HG03060 (cell line): Measurements from ENCODE around the gene RNASET2.

ENCODE experiments used
- ATAC-seq: cut with Tn5 transposase; IDR thresholded peaks from one replicate; pipeline ENCODE4 v1.9.1; 2021; ENCODE audit warnings: low read depth, moderate number of reproducible peaks; ENCODE audit not compliant: unreplicated experiment

The RNASET2 gene, protein sequence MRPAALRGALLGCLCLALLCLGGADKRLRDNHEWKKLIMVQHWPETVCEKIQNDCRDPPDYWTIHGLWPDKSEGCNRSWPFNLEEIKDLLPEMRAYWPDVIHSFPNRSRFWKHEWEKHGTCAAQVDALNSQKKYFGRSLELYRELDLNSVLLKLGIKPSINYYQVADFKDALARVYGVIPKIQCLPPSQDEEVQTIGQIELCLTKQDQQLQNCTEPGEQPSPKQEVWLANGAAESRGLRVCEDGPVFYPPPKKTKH

DNA sequence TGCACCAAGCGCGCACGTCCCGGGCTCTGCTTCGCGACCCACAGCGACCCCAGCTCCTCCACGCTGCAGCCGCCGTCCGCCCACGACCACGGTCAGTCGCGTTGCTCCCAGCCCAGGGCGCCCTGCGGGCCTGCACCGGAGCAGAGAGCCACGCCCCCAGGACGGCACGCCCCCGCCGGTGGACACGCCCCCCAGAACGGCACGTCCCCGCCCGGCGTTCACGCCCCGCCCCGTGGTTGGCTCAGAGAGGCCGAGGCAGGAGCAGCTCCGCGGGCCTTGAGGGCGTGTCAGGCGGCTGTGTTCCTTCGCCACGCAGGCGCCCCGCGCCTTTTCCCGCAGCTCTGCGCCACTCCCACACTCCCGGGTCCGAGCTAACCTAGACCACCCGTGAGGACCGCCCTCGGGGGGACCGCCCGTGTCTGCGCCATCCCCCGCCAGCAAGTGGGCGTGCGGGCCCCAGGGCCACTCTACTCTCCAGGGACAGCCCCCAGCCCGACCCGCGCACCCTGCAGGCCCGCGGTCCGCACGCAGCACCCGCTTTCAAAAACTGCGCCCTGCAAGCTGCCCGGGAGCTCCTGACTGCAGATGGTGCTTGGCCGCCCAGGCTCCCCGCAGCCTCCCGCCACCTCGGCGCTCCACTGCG is at the start of gene RNASET2:
Gene RNASET2 (minus strand): TSS at position 107 of the 643 bp plus-strand sequence. CDS start 368 bp downstream, outside the sequence.
- ATAC-seq = peak; percentile 44

DNA sequence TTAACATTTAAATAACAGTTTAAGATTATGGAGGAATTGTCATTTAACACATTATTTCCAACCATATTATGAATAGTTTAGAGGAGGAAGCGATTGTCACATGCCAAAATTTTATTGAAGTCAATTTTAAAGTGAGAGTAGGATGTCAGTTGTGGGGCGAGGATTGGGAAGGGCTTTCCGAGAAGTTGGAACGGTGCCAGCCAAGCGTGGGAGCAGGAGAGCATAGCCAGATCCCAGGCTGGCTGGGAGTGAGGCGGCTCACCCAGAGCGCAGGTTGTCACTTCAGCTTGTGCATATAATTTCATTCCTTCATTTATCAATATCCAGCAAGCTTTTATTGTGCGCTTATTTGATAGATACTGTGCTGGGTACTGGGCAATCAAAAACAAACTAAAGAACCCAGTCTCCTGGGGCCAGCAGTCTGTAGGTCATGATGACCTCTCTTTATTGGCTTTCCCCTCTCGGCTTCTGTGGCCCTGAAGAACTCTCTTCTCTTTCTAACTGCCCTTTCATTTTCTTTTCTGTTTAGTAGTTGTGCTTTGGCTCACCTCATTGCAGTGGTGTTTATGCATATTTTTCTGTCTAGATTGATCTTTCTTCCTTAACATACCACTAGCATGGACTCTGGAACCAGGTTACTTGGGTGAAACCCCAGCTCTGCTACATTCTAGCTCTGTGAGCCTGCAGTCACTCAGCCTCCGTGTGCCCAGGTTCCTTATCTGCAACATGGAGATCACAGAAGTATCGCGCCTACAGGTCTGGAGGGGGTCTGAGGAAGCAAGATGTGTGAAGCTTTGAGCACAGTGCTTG is 49.2 kb upstream of the RNASET2 start:
- no peak for ATAC-seq

DNA sequence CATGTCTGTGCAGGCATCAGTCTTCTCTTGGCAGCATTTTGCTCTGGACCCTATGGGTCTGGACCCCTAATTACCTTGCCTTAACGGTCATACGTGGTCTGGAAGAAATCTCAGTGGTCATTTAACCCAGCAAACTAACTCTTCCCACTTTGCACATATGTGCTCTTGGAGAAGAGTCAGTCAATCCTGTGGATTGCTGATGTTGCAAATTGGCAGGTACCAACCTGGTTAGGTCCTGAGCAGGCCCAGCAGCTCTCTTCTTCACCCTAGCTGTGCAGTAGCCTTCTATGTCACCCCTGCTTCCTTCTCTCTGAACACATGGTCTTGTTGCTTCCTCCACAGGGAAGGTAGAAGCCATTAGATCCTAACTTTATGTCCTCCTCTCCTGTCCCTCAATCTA is 44.4 kb upstream of the RNASET2 start:
- no peak for ATAC-seq

DNA sequence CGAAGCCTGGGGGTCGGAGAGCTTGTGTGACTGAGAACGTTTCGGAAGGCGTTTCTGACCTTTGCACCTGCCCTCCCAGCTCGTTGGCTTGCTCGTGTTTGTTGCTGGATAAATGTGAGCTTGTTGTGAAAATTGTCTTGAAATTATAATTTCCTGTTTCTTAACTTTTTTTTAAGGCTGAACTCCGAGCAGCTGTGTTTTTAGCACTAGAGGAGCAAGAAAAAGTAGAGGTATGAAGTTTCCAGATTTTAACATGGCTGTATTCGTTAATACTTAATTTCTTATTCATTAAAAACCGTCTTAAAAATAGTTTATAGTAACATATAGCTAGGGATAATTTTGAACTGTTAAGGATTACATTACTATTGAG is 43.5 kb upstream of the RNASET2 start:
- no peak for ATAC-seq

DNA sequence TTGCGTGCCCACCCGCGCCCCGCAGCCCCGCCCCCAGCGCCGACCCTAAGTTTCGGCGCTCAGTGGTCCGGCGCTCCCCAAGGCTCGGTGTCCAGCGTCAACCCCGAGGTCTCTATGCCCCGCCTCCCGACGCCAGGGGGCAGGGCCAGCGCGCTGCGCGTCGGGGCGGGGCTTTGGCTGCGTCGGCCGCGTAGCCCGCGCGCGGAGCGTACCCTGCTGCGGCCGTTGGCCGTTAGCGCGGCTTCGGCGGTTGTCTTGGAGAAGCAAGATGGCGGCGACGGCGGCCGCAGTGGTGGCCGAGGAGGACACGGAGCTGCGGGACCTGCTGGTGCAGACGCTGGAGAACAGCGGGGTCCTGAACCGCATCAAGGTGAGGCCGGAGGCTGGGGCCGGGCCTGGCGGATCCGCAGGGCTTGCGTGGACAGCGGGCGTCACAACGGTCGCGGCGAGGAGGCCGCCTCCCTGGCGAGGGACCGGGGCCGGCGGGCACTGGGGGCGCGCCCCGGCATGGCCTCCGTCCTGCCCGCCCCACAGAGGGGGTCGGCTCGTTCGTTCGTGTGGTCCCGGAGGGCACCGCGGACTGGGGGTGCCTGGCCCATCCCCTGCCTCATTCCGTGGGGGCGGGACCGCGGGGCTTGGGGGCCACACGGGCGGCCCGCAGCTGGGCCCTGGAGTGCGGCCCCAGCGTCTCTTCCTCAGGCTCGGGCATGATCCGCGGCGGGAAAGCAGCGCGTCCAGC is 43.0 kb upstream of the RNASET2 start, which contains the start of gene CEP43:
Gene CEP43 (plus strand): TSS at position 253 of the 739 bp plus-strand sequence. CDS start 16 bp downstream, at position 269.
- ATAC-seq = peak; percentile 82

DNA sequence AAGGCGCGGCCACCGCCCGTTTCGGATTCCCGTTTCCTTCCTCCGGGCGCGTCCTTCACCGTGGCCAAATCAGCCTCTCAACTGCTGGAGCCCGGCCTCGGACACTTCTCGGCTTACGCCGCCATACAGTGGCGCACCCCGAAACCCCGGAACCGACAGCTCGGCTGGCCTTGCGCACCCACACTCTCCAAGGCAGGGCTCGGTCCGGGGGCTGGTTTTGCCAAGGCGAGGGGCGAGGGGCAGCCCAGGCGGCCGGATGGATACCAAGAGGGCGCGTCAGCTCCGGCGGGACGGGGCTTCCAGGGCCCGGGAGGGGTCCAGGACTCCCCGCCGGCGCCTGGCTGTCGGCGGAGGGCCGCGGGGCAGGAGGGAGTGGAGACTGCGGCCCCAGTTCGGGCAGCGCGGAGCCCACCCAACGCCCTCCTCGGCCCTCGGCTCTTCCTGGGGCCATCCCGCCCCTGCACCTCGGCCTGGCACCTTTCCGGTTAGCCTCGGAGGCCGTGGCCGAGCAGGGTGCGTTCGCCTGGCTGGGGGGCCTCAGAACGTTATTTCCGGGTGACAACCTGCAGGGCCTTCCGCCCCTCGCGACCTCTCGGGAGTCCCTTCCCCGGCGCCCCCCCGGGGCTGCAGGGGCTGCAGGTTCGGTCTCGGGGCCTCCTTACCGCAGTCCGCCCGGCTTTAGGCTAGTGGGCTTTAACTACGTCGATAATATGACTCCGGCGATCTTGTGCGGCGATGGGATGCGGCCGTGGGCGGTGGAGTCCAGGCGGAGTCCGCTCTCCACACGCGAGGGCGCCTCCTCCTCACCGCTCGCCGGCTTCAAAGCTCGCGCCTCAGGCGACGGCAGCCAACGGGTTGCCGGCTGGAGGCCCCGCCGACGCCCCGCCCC is 42.1 kb upstream of the RNASET2 start:
- ATAC-seq = peak; percentile 6

DNA sequence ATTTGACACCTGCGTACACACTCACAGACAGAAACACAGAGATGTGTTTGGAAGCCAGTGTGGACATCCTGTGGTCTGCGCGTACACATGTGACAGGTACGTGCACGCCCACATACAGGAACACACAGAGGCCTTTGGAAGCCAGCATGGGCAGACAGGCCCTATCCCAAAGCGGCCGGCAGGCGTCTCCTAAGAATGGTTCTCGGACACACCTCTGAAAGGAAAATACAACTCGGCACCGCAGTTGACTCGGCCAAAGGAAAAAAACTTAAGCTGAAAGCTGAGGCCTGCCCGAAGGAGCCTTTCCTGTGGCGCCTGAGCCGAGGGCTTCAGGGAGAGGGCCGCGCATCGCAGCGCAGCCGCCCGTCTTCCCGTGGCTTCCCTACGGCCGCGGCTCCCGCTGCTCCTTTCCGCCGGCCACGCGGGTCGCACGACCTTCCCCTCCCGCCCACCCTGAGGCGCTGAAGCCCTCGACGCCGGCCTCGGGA is 41.5 kb upstream of the RNASET2 start:
- ATAC-seq = no peak

DNA sequence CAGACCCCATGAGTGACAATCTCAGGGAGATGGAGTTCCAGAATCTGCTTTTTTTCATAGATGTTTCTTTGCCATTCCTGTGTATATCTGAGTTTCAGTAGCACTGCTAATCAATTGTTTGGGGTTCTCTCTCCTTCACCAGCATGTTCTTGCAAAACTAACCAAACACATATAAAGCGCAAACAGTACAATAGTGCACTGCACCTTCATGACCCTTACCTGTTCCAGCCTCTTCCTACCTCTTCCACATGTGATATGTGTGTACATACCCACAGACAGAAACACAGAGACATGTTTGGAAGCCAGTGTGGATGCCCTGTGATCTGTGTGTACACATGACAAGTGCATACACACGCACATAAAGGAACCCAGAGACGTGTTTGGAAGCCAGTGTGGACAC is 41.0 kb upstream of the RNASET2 start:
- no peak for ATAC-seq

DNA sequence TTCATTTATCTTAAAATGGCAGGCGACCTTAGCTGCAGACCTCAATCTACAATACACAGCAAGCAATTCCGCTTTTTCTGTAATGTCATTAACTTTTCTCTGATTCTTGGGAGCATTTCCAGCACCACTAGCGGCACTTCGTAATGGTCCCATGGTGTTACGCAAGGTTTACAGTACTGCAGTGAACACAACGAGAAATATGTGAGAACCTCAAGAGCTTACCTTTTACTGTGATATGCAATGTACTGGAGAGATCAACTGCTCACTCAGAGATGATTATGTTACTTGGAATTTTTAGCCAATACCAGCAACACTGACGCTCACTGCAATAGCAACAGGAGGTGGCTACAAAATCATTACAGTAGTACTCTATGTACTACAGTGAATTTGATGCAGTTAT is 40.1 kb upstream of the RNASET2 start:
- ATAC-seq = no peak

DNA sequence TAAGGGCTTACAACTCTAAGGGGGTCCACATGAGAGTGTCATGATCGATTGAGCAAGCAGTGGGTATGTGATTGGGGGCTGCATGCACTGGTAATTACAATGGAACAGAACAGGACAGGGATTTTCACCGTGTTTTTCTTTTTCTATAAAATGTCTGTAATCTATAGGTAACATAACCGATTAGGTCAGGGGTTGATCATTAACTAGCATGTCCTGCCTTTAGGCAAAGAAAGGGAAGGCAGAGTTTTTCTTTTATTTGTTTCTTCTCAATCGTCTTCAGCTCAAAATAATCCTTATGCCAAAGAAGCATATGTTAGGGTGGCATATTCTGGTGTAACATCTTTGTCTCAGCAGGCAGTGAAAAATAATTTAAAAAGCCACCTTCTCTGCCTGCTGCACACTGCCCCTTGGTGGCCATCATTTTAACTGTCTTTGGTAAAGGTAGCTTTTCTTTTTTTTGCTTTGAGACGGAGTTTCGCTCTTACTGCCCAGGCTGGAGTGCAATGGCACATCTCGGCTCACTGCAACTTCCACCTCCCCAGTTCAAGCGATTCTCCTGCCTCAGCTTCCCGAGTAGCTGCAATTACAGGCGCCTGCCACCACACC is 33.2 kb upstream of the RNASET2 start:
- peak; percentile 77 for ATAC-seq

DNA sequence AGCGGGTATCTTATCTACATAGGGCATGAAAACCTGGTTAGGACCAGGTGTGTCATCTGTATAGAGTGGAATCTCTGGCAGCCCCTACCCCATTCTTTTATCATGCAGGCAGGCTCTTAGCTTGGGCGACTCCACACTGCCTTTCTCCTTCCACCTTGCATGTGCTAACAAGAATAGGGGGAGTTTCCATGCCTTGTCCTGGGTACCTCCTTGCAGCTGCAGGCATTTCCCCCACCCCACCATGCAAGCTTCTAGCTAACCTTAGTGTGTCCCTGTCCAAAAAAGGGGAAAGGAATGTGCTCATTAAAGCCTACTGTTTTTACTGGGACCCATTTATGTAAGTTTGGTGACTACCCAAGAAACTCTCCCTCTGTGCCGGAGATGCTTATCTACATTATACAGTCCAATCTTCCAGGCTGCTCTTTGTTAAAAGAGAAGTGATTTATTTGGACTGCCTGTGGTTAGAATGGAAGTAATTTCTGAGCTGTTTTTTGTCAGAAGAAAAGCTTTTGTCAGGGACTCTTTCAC is 32.4 kb upstream of the RNASET2 start:
- ATAC-seq = no peak

DNA sequence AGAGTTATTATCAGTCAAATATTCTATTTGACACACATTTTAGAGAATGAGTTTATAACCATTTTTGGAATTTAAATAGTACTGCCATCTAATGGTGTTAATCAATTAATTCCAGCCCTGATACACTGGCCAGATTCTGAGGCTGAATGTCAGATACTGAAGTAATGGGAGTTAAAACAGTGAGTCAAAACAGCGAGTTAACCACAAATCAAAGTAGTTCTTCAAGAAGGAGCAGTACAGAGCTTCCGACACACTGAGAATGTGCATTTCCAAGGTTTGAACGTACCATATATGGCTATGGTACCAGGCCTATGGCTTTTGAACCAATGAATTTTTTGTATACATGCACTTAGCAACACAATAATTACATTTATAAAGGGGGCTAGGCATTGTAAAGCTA is 31.6 kb upstream of the RNASET2 start:
- no peak for ATAC-seq

DNA sequence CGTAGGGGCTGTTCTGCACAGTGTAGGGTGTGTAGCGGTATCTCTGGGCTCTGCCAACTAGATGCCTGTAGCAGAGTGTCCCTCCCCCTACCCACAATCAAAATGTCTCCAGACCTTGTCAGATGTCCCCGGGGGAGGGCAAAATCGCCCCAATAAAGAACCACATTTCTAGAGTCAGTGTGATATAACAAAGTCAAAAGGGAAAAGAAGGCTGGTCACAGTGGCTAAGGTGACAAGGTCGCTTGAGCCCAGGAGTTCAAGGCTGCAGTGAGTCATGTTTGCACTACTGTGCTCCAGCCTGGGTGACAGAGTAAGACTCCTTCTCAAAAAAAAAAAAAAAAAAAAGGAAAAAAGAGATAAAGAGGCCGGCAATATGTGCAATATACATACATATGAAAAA is 31.1 kb upstream of the RNASET2 start:
- ATAC-seq = no peak

DNA sequence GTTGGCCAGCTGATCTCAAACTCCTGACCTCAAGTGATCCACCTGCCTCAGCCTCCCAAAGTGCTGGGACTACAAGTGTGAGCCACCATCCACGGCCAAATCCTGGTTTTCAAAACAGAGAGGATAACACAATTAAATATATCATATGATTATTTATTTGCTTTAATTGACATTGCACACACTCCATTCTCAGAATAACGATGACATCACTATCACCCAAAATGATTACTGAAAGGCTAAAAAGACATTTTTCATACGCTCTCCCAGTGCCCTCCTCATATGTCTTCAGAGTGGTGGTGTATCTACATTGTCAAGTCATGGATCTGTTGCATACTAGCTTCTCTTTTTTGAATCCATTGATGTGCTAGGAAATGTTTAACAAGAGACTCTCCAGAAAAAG is 24.4 kb upstream of the RNASET2 start:
- no peak for ATAC-seq

DNA sequence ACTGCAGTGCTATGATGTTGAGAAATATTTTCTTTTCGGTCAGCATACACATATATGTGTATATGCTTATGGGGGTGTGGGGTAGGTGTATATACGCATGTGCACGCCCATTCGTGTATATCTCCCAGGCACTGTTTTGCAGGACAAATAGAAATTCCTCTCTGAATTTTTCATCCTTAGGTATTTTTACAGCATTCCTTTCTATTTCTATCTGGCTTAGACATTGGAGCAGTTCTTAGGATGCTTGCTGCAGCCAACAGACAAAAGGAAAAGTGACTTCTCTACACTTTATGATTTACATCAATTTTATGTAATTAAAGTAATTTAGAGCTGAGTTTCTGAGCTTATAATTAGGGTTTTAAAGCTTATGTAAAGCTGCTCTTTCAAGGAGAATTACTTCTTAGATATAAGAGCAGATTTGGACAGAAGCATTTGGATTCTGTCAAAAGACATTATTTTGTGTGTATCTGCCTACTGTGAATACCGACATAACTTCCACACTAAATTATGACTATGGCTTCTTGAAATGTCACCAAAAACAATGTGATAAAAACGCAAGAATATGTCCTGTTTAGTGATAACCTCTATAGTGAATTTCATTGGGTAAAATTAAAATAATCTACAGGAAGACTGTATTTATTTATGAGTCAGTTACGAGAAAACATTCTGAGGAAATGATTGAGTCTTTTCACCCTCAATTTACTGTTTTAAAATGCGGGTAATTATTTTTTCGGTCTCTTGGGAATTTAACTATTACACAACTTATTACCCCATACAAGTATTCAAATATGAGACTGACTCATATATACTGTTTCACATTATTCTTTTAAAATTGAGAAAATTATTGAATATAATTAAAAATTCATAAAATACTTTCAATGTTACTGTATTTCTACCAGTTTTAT is 21.5 kb upstream of the RNASET2 start:
- ATAC-seq = no peak

DNA sequence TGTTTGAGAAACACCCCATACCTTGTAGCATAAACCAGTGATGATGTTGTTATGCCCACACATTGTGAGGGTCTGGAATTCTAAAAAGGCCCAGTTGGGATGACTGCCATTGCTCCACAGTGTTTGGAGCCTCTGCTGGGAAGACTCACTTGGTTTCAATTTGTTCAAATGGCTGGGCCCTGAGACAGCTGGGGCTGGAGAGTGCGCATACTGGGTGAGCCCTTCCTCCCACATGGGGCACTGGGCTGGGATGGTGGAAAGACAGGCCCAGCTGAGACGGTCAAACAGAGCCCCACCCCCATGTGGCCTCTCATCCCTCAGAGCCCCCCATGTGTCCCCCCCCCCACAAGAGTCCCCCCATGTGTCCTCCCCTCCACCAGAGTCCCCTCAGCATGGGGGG is 20.3 kb upstream of the RNASET2 start:
- ATAC-seq = no peak

DNA sequence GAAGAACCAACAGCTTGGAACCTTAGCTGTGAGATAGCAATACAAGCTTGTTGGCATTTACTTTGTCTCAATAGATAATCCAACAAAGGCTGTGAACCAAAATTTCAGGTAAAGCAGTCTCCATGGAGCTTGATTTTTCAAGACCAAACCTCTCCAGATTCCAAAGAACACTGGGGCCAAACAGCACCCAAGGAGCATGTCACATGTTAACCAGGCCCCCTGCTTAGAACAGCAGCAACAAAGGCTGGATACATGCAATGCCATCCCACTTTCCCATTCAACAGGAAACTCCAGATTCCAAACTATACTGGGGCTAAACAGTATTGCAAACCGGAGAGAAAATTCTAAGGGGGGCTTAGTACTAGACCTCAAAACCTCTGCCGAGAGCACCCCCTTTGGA is 15.8 kb upstream of the RNASET2 start:
- no peak for ATAC-seq

DNA sequence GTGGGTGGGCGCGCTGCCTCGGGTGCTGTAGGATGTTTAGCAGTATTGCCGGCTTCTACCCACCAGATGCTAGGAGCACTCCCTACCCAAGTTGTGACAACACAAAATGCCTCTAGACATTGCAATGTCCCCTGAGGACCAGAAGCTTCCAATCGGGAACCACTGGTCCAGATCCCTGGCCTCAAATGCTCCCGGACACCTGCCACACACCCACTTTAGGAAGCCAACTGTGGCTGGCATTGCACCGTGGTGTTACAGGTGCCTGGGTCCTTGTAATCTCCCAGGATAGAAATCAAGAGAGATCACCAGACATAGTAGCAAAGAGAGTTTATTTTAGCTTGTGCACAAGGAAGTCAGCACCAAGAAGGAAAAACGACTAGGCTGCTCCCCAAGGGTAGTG is 14.9 kb upstream of the RNASET2 start:
- ATAC-seq = no peak
